Neutrophil (primary cell): ENCODE results near the gene RASL11A.
A peak's percentile ranks its signal among the peaks of the same experiment; 100 is the strongest.

Source experiments
- H3K27ac ChIP-seq: fragments of 200-600 bp; sonication (generic); 2 replicates; pipeline ENCODE4 v1.5.1; 2016; ENCODE audit warnings: mild to moderate bottlenecking, moderate library complexity
- H3K27me3 ChIP-seq: fragments of 200-600 bp; sonication (generic); 2 replicates; pipeline ENCODE4 v1.6.0; 2016; ENCODE audit warnings: mild to moderate bottlenecking
- H3K36me3 ChIP-seq: fragments of 200-600 bp; sonication (generic); 2 replicates; pipeline ENCODE4 v1.5.1; 2017
- H3K4me1 ChIP-seq, 2 experiments: fragments of 200-600 bp in 1 of 2; sonication (generic) in 1 of 2; 1 replicate in 1 of 2; 2 replicates in 1 of 2; pipeline versions ENCODE4 v1.5.1 to v1.6.1; 2013 to 2016; ENCODE audit warnings: low read depth in 1 of 2, low read length in 1 of 2, mild to moderate bottlenecking in 1 of 2, moderate library complexity in 1 of 2; ENCODE audit not compliant: control insufficient read depth in 1 of 2, insufficient read depth in 1 of 2
- H3K4me3 ChIP-seq, 2 experiments: fragments of 200-600 bp in 1 of 2; sonication (generic) in 1 of 2; 1 replicate in 1 of 2; 2 replicates in 1 of 2; pipeline ENCODE4 v1.5.1; 2013 to 2016; ENCODE audit warnings: low read depth in 1 of 2, low read length in 1 of 2, mild to moderate bottlenecking in 1 of 2, moderate library complexity in 1 of 2
- H3K9me3 ChIP-seq: fragments of 200-600 bp; sonication (generic); 2 replicates; pipeline ENCODE4 v1.5.1; 2016
- TF ChIP-seq, protein P1 (sequence below): fragments of 200-600 bp; sonication (generic); IDR thresholded peaks from 2 replicates; pipeline ENCODE4 v1.5.1; 2016; ENCODE audit warnings: antibody characterized with exemption

The RASL11A gene

DNA sequence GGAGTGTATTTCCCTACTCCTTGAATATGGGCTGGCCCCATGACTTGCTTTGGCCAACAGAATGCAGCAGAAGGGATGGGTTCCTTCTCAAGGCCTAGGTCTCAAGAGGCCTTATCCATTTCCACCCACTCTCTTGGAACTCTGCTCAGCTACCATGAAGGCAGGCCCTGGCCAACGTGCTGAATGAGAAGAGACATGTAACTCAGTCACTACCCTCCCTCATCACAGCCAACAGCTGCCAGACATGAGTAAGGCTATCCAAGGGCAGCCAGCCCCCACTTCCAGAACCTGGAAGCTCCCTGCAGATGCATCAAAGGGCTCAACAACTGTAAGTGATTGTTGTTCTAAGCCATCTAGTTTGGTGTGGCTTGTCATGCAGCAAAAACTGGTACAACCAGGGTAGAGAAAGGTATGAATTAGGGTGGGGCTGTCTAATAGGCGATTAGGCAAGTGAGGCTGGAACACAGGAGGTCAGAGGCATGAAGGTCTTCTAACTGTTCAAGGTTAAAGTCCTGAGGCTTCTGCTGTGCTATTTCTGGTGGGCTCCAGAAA, 1.4 kb upstream of the RASL11A start:
- Histone ChIP-seq H3K9me3 (no peaks in the 10 kb centered on the region), H3K36me3 (peaks cover 5% of the 10 kb centered on the region), H3K27me3 (peaks cover 5% of the 10 kb centered on the region), H3K4me1 (peaks cover 50 to 54% of the 10 kb centered on the region in 2 experiments), H3K4me3 (no peak overlapping the region), H3K27ac (no peak overlapping the region)
- TF ChIP-seq, protein P1, sequence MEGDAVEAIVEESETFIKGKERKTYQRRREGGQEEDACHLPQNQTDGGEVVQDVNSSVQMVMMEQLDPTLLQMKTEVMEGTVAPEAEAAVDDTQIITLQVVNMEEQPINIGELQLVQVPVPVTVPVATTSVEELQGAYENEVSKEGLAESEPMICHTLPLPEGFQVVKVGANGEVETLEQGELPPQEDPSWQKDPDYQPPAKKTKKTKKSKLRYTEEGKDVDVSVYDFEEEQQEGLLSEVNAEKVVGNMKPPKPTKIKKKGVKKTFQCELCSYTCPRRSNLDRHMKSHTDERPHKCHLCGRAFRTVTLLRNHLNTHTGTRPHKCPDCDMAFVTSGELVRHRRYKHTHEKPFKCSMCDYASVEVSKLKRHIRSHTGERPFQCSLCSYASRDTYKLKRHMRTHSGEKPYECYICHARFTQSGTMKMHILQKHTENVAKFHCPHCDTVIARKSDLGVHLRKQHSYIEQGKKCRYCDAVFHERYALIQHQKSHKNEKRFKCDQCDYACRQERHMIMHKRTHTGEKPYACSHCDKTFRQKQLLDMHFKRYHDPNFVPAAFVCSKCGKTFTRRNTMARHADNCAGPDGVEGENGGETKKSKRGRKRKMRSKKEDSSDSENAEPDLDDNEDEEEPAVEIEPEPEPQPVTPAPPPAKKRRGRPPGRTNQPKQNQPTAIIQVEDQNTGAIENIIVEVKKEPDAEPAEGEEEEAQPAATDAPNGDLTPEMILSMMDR, result no peak

DNA sequence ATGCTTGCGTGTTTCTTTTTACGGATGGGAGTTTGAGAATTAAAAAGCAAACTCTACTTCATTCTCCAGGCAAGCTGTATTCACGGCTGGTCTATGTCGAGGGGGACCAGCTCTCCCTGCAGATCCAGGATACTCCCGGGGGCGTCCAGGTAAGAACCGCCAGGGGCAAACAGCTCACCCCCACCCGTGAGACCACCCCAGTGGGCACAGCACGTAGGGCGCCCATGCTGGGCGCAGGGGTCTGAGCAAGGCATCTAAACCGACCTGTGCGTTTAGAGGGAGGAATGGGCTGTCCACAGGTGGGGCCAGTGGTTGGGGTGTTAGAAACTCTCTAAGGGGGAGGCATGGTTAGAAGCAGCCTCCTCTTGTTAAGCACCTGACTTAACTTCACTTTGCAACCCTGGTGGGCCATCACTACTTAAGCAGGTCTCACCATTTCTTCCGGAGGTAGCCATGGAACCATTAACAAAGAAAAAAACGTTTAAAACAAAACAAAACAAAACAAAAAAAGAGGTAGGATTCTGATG, 1.0 kb downstream of the RASL11A start:
- peaks cover 5% of the 10 kb centered on the region for H3K36me3 ChIP-seq
- H3K27me3 ChIP-seq, result peaks cover 5% of the 10 kb centered on the region
- H3K4me1 ChIP-seq, result peaks cover 34 to 40% of the 10 kb centered on the region in 2 experiments
- H3K4me3 ChIP-seq, result peak overlapping the region; percentile 88 to 100
- no peak overlapping the region for H3K27ac ChIP-seq
- H3K9me3 ChIP-seq, result no peaks in the 10 kb centered on the region
- TF ChIP-seq, protein P1, result no peak

DNA sequence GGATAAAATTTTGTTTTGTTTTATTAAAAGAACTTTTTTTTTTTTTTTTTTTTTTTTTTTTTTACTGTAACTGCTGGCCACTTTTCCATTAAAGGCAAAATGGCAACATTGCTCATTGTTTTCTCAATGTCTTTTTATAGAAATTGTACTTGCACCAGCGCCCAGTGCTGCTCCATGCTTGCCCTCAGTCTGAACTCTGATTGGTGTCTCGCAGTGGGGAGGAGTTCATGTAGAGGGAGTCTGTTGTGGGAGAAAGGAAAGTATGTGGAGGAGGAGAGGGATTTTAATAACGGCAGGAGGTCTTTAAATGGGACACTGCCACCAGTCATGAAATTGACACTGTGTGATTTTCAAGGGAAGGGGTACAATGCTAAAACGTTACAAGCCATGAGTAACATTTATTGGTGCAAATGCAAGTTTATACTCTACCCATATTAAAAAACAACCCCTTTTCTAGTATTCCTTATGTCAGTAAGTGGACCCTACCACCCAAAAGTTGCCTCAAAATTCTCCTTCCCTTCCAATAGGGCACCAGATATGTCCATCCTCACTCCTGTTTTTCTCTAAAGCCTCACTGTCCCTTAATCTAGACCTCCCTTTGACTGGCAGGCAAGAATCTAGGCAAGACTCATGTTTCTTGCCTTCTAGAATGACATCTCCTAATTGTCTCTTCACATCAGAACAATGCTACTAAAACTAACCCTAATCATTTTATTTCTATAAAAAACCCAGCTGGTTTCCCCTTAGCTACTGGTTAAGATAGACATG, 3.2 kb downstream of the RASL11A start:
- H3K36me3 ChIP-seq, result peaks cover 5% of the 10 kb centered on the region
- peaks cover 5% of the 10 kb centered on the region for H3K27me3 ChIP-seq
- no peak overlapping the region for H3K27ac ChIP-seq
- TF ChIP-seq, protein P1, result no peak
- H3K4me3 ChIP-seq, result no peak overlapping the region
- peaks cover 18 to 22% of the 10 kb centered on the region in 2 experiments for H3K4me1 ChIP-seq
- H3K9me3 ChIP-seq, result no peaks in the 10 kb centered on the region

DNA sequence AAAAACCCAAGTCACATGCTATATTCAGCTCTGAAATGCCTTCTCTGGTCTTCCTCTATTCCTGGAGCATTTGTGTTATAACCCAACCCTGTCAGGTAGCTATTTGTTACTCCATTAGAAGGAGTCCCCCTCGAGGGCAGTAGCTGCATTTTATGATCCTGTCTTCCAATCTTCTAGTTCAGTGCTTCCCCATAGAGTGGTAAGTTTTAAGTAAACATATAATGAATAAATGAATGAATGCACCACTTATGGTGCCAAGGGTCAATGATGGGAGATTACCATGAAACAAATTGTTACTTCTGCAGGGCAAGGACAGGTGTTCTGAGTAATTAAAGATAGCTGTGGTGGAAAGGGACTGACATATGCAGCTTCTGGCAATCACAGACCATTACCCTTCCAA, 4.0 kb downstream of the RASL11A start:
- peaks cover 5% of the 10 kb centered on the region for H3K27me3 ChIP-seq

DNA sequence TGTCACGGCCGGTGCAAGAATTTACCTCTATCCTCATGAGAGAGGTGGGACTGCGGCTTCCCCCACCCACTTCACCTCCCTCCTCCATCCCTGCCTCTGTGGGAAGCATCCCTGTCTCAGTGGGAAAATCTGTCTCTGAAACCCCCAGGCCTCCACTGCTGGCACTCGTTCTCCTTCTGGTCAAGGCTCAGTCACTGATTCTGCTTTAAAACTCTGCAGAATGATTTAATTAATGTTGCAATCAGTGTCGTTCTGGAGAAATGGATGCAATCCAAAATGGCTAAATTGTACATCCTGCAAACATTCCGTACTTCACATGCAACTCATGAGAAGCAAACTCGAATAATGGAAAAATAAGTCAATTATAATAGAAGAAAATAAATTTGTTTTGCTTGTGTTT, 5.6 kb downstream of the RASL11A start:
- no peaks in the 10 kb centered on the region for H3K9me3 ChIP-seq

More for the DNA sequence above, 4.0 kb downstream of the RASL11A start:
- no peak overlapping the region for H3K4me3 ChIP-seq
- no peaks in the 10 kb centered on the region for H3K9me3 ChIP-seq
- H3K27ac ChIP-seq, result no peak overlapping the region
- TF ChIP-seq, protein P1, result no peak
- peaks cover 18 to 19% of the 10 kb centered on the region in 2 experiments for H3K4me1 ChIP-seq
- peaks cover 5% of the 10 kb centered on the region for H3K36me3 ChIP-seq

More for the DNA sequence above, 5.6 kb downstream of the RASL11A start:
- Histone ChIP-seq H3K27me3 (peaks cover 5% of the 10 kb centered on the region), H3K4me3 (no peak overlapping the region), H3K36me3 (peaks cover 5% of the 10 kb centered on the region), H3K27ac (no peak overlapping the region), H3K4me1 (peaks cover 9 to 12% of the 10 kb centered on the region in 2 experiments)
- TF ChIP-seq, protein P1, result no peak
